Stomach (tissue), 4 donors: Measurements from ENCODE around the gene SHISA5.

Experiments used
- EP300 ChIP-seq: sonication (generic); formaldehyde crosslinking; IDR thresholded peaks from one replicate; pipeline ENCODE4 v1.6.1; 2017; ENCODE audit warnings: antibody characterized with exemption
- POLR2A ChIP-seq, 4 donors: fragments of 450-650 bp; IDR thresholded peaks; one replicate each; pipeline ENCODE4 v1.6.1; 2016; ENCODE audit warnings: antibody characterized with exemption in 4 of 4, control low read depth in 2 of 4, mild to moderate bottlenecking in 1 of 4, moderate library complexity in 1 of 4
- POLR2AphosphoS5 ChIP-seq, 3 donors: sonication (generic); formaldehyde crosslinking; IDR thresholded peaks; one replicate each; pipeline ENCODE4 v1.6.1; 2016; ENCODE audit warnings: antibody characterized with exemption in 3 of 3
- TF ChIP-seq, protein P1 (sequence below), 7 experiments: fragments of 450-650 bp in 4 of 7; fragments of 200-600 bp in 3 of 7; sonication (generic) in 3 of 7; IDR thresholded peaks; one replicate each; pipeline ENCODE4 v1.5.1; 2016 to 2019; ENCODE audit warnings: antibody characterized with exemption in 7 of 7, control low read depth in 2 of 7, mild to moderate bottlenecking in 1 of 7

DNA sequence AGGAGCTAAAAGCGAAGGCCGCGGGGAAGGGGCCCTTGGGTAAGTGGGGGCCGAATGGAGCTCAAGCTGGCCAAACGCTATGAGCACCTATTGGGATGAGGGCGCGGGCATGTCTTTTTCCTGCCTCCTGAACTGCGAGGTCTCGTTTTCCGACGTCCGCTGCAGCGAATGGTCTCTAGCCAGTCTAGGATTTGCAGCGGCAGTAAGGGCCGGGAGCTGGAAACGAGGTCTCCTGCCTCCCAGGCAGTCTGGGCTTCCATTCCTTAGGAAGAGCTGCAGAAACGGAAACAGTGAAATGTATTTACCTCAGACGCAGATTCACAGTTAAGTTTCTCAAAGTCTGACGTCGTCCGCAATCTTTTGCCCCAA, 63.4 kb downstream of the SHISA5 start:
- TF ChIP-seq EP300 (no peak), POLR2AphosphoS5 (IDR thresholded peaks at IDR 0.05) (no peak), POLR2A (IDR thresholded peaks at IDR 0.05) (no peak)
- TF ChIP-seq, protein P1, sequence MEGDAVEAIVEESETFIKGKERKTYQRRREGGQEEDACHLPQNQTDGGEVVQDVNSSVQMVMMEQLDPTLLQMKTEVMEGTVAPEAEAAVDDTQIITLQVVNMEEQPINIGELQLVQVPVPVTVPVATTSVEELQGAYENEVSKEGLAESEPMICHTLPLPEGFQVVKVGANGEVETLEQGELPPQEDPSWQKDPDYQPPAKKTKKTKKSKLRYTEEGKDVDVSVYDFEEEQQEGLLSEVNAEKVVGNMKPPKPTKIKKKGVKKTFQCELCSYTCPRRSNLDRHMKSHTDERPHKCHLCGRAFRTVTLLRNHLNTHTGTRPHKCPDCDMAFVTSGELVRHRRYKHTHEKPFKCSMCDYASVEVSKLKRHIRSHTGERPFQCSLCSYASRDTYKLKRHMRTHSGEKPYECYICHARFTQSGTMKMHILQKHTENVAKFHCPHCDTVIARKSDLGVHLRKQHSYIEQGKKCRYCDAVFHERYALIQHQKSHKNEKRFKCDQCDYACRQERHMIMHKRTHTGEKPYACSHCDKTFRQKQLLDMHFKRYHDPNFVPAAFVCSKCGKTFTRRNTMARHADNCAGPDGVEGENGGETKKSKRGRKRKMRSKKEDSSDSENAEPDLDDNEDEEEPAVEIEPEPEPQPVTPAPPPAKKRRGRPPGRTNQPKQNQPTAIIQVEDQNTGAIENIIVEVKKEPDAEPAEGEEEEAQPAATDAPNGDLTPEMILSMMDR (IDR thresholded peaks at IDR 0.05): no peak
